ENCODE measurements around the gene USP4. TPM values are rescaled to one million over a fixed set of nuclear protein-coding genes. Genes with fewer than 3 reads are reported as not detected.
"Not testable (repeated sequence)": the region's sequence is repeated elsewhere in the genome, so short reads cannot be mapped to it uniquely, and the experiment has no call there.

USP4 gene
- total and polyA plus RNA-seq, 2 of the 8 experiments (the other 6 are each of a cell fraction or from before 2014, with no cell fraction given) = 16.0 to 27.8 TPM

GRCh38 chr3:49240091-49240490 lies 99.8 kb downstream of the USP4 start:
- H3K14ac ChIP-seq (ENCODE audit: insufficient read length); H3K9ac ChIP-seq (replicated peaks in 1 of 4; ENCODE audit: extremely low read depth in 1 of 4, low read depth in 3 of 4, low read length in 3 of 4); H2BK12ac ChIP-seq (ENCODE audit: low read depth, low read length); H4K20me1 ChIP-seq (replicated peaks in 1 of 2; ENCODE audit: control insufficient read depth in 1 of 2, insufficient read depth in 2 of 2, low read length in 2 of 2); H2AFZ ChIP-seq (ENCODE audit: low read length); H3K27me3 ChIP-seq (replicated peaks in 1 of 4; ENCODE audit: control insufficient read depth in 3 of 4, extremely low read depth in 1 of 4, insufficient read depth in 3 of 4, low read length in 3 of 4); H3K4me2 ChIP-seq (ENCODE audit: insufficient read depth in 1 of 2, low read depth in 2 of 2, low read length in 2 of 2); H2BK15ac ChIP-seq (ENCODE audit: low read length); H3K4me1 ChIP-seq (replicated peaks in 1 of 4; ENCODE audit: control insufficient read depth in 3 of 4, insufficient read depth in 4 of 4, low read length in 3 of 4); H3K4ac ChIP-seq (replicated peaks; ENCODE audit: insufficient read length, low read depth, low read length); H2AK5ac ChIP-seq (ENCODE audit: low read depth, low read length); DNase-seq (ENCODE audit: low read depth in 1 of 2, low spot score in 2 of 2); H3K56ac ChIP-seq (replicated peaks; ENCODE audit: insufficient read length, low read depth, low read length); H3K18ac ChIP-seq (ENCODE audit: extremely low read depth, low read length); POLR2A ChIA-PET (ENCODE audit: partially characterized antibody); FAIRE-seq; H3K36me3 ChIP-seq (ENCODE audit: control insufficient read depth in 2 of 4, insufficient read depth in 4 of 4, low read length in 3 of 4); H3K23ac ChIP-seq (ENCODE audit: insufficient read length); H2BK120ac ChIP-seq (replicated peaks; ENCODE audit: low read depth, low read length); H4K8ac ChIP-seq (ENCODE audit: extremely low read depth, insufficient read depth, low read length); H3K27ac ChIP-seq (ENCODE audit: low read depth, low read length); H3K23me2 ChIP-seq (ENCODE audit: low read depth, low read length); H4K91ac ChIP-seq (replicated peaks; ENCODE audit: insufficient read length, low read length); H2BK5ac ChIP-seq (ENCODE audit: low read depth, low read length); CTCF ChIA-PET (ENCODE audit: partially characterized antibody); H3K9me3 ChIP-seq (ENCODE audit: insufficient read depth in 2 of 2, low read depth in 1 of 2, low read length in 1 of 2); H2BK20ac ChIP-seq (ENCODE audit: low read length); H3K79me1 ChIP-seq (ENCODE audit: low read depth, low read length); H3K4me3 ChIP-seq (ENCODE audit: extremely low read depth in 1 of 4, insufficient read depth in 2 of 4, low read depth in 3 of 4, low read length in 4 of 4); H3K79me2 ChIP-seq (ENCODE audit: control insufficient read depth in 1 of 2, insufficient read depth in 2 of 2, low read length in 2 of 2); H4K5ac ChIP-seq (ENCODE audit: insufficient read length, low read depth, low read length): not testable (repeated sequence)
- WGBS, 2 experiments (ENCODE audit: extremely low coverage in 1 of 2, insufficient coverage in 1 of 2, insufficient read length in 1 of 2, insufficient replicate concordance in 2 of 2, low coverage in 1 of 2, low lambda C conversion rate in 2 of 2, missing lambda C conversion rate in 1 of 2) = 93% methylated on average over 11 of the region's 11 CpGs; no CpG with 5 or more reads in 1 of the 2 experiments
